PC-3 (cell line): ENCODE measurements around the gene DMRT3. TPM values are rescaled to one million over a fixed set of nuclear protein-coding genes. Genes with fewer than 3 reads are reported as not detected.

Source experiments
- ATAC-seq: fragments of 200-7000 bp; cut with Tn5 transposase; 2 replicates; pipeline ENCODE4 v1.9.1; 2020; ENCODE audit warnings: mild to moderate bottlenecking, moderate library complexity
- BruUV-seq: library from RNA; stranded (reverse); fragments of 400-500 nt; replicated peaks from 2 replicates; lab custom pipeline; 2021; lab: Mats Ljungman, UMichigan
- CTCF ChIA-PET: fragments of 300-600 bp; sonication (Branson Sonifier 250); formaldehyde crosslinking; loops from one replicate; lab custom pipeline; 2022; ENCODE audit warnings: antibody characterized with exemption; lab: Charles Lee
- POLR2A ChIA-PET: fragments of 300-600 bp; sonication (Branson Sonifier 250); formaldehyde crosslinking; loops from one replicate; lab custom pipeline; 2022; ENCODE audit warnings: antibody characterized with exemption; ENCODE audit not compliant: unreplicated experiment; lab: Charles Lee
- DNase-seq: peaks from one replicate; pipeline ENCODE4 v3.0.0-alpha.2; 2015
- H2AFZ ChIP-seq: fragments of 300-600 bp; sonication (generic); 2 replicates; pipeline ENCODE4 v1.6.0; 2016; ENCODE audit warnings: antibody characterized with exemption, low read length
- H3F3A ChIP-seq: fragments of 300-600 bp; sonication (generic); one replicate; pipeline ENCODE4 v1.6.0; 2017; ENCODE audit warnings: antibody characterized with exemption, low read length, control low read depth, mild to moderate bottlenecking; ENCODE audit not compliant: unreplicated experiment
- H3K27ac ChIP-seq: fragments of 300-600 bp; sonication (generic); 2 replicates; pipeline ENCODE4 v1.5.1; 2016; ENCODE audit warnings: mild to moderate bottlenecking, low read length
- H3K27me3 ChIP-seq: fragments of 300-600 bp; sonication (generic); 2 replicates; pipeline ENCODE4 v1.6.1; 2016; ENCODE audit warnings: low read length, mixed read lengths
- H3K36me3 ChIP-seq: fragments of 300-600 bp; sonication (generic); 2 replicates; pipeline ENCODE4 v1.6.1; 2016; ENCODE audit warnings: low read depth, mixed run types, low read length, mixed read lengths
- H3K4me1 ChIP-seq: fragments of 300-600 bp; sonication (generic); 2 replicates; pipeline ENCODE4 v1.5.1; 2016; ENCODE audit warnings: low read length; ENCODE audit not compliant: insufficient read depth
- H3K4me2 ChIP-seq: fragments of 300-600 bp; sonication (generic); 2 replicates; pipeline ENCODE4 v1.6.0; 2016; ENCODE audit warnings: low read length
- H3K4me3 ChIP-seq: fragments of 300-600 bp; sonication (generic); 2 replicates; pipeline ENCODE4 v1.5.1; 2016; ENCODE audit warnings: mild to moderate bottlenecking, low read length, mixed read lengths
- H3K79me2 ChIP-seq: fragments of 300-600 bp; sonication (generic); 2 replicates; pipeline ENCODE4 v1.6.1; 2017; ENCODE audit warnings: low read length, mixed read lengths
- H3K9ac ChIP-seq: fragments of 300-600 bp; sonication (generic); 2 replicates; pipeline ENCODE4 v1.6.0; 2016; ENCODE audit warnings: mild to moderate bottlenecking, low read length
- H3K9me2 ChIP-seq: fragments of 300-600 bp; sonication (generic); replicated peaks from 2 replicates; pipeline ENCODE4 v1.6.1; 2016; ENCODE audit warnings: mixed run types, low read length, mixed read lengths
- H3K9me3 ChIP-seq: fragments of 300-600 bp; sonication (generic); 2 replicates; pipeline ENCODE4 v1.6.1; 2016; ENCODE audit warnings: low read length, mixed read lengths
- H4K20me1 ChIP-seq: fragments of 300-600 bp; sonication (generic); 2 replicates; pipeline ENCODE4 v1.6.1; 2016; ENCODE audit warnings: low read length, mixed read lengths
- EZH2 ChIP-seq: fragments of 300-600 bp; sonication (generic); IDR thresholded peaks from one replicate; pipeline ENCODE4 v1.6.1; 2017; ENCODE audit warnings: antibody characterized with exemption, mild to moderate bottlenecking, low read length; ENCODE audit not compliant: unreplicated experiment
- EZH2phosphoT487 ChIP-seq: fragments of 300-600 bp; sonication (generic); IDR thresholded peaks from 2 replicates; pipeline ENCODE4 v1.6.1; 2018; ENCODE audit warnings: mild to moderate bottlenecking, antibody characterized with exemption, low read length, borderline replicate concordance
- intact Hi-C: fragments of 100-400 bp; cut with micrococcal nuclease; formaldehyde crosslinking; loops from 2 replicates; pipeline ENCODE4 v1.9.0; 2023
- total RNA-seq: library from RNA; depleted of rRNA; stranded (reverse); fragments of >200 nt; gene quantifications from 2 replicates; pipeline ENCODE4 v1.2.3, GENCODE V29; 2014
- TF ChIP-seq, protein P1 (sequence below): fragments of 300-600 bp; sonication (generic); conservative IDR thresholded peaks from 2 replicates; pipeline ENCODE4 v1.5.1; 2017; ENCODE audit warnings: antibody characterized with exemption, low read depth, mild to moderate bottlenecking, low read length

DMRT3 gene
- total RNA-seq, 1 experiment from 2014 or later, result not detected

DNA sequence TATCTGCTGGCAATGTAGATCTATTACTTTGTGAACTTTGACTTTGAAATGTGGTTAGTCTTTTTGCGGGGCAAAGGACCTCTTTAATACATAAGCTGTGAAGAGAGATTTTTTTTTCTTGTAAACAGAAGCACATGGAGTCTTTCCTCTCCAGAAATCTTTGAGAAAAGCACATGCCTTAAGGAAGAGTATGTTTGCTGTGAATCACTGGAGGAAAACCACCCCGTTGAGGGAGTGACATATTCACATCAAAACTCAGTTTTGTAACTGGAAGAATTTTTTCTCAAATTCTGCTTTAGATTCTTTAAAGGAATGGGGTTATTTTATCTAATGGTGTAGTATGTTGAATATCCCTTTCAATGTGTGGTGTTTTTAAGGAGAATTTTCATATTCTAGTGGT is 3.5 kb downstream of the DMRT3 start:
- H4K20me1 ChIP-seq, result no peaks in the 10 kb centered on the region
- H3K27me3 ChIP-seq, result peaks cover 65% of the 10 kb centered on the region
- no peak overlapping the region for H3K4me3 ChIP-seq
- no peak overlapping the region for H3K4me2 ChIP-seq
- no TSS peak for BruUV-seq
- no peaks in the 10 kb centered on the region for H3K79me2 ChIP-seq
- H2AFZ ChIP-seq, result no peak overlapping the region
- DNase-seq (no peak), ATAC-seq (no peak)
- H3K27ac ChIP-seq, result no peak overlapping the region
- no peak for TF ChIP-seq EZH2
- ChIA-PET CTCF (no interaction called here), POLR2A (no interaction called here)
- no peaks in the 10 kb centered on the region for H3K9me2 ChIP-seq
- intact Hi-C loops, result no loop called here
- H3F3A ChIP-seq, result no peaks in the 10 kb centered on the region
- H3K4me1 ChIP-seq, result no peaks in the 10 kb centered on the region
- no peak overlapping the region for H3K9ac ChIP-seq
- H3K36me3 ChIP-seq, result no peaks in the 10 kb centered on the region
- H3K9me3 ChIP-seq, result no peaks in the 10 kb centered on the region

DNA sequence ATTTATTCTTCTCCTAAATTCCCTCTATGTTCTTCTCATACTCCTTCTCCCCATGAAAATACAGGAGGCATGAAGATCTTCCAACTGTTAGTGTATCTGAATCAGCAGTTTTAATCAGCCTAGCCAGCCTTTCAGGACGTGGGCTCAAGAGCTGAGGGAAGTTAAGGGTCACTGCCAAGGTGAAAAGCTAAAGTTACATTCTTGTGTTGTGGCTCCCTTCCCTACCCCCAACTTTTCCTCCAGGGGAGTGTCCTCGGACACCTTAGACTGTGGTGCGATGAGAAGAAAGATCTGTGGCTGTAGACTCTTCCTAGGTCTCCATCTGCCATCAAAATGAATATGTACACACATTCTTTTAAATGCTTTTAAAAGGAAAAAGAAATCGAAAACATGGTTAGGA is 4.2 kb downstream of the DMRT3 start:
- CTCF ChIA-PET, result no interaction called here
- no TSS peak for BruUV-seq

DNA sequence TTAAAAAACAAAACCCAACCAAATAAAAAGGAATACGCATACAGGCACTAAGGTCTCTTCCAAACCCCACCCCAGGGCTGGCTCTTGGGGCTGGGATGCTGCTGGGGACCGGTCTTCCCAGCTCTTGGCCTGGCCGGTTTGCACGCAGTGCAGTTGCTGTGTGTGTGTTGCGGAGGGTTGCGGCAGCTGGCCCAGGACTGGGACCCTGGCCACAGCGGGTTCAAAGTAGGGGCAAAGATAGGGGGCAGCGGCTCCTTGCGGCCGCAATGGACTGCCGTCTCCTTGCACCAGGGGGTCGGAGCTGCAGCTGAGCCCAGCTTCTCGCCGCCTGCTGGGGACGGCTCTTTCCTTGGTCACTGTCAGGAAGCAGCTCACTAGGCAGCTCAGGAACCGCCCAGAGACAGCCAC is 5.0 kb downstream of the DMRT3 start:
- H3K27ac ChIP-seq, result no peak overlapping the region
- no peak overlapping the region for H2AFZ ChIP-seq
- no peak for TF ChIP-seq EZH2phosphoT487
- no TSS peak for BruUV-seq
- no peaks in the 10 kb centered on the region for H3K9me3 ChIP-seq
- peaks cover 62% of the 10 kb centered on the region for H3K27me3 ChIP-seq
- no peak overlapping the region for H3K4me3 ChIP-seq
- no peak overlapping the region for H3K4me2 ChIP-seq
- intact Hi-C loops, result no loop called here
- ATAC-seq, result no peak; the same call in 1 of the 2 replicates
- no peaks in the 10 kb centered on the region for H3K9me2 ChIP-seq
- no peaks in the 10 kb centered on the region for H3K36me3 ChIP-seq
- no peak for DNase-seq
- ChIA-PET CTCF (no interaction called here), POLR2A (no interaction called here)
- no peaks in the 10 kb centered on the region for H3K4me1 ChIP-seq
- H3F3A ChIP-seq, result no peaks in the 10 kb centered on the region
- H3K79me2 ChIP-seq, result no peaks in the 10 kb centered on the region
- H3K9ac ChIP-seq, result no peak overlapping the region
- no peaks in the 10 kb centered on the region for H4K20me1 ChIP-seq

More for the DNA sequence above, 4.2 kb downstream of the DMRT3 start:
- Histone ChIP-seq H3K9me2 (no peaks in the 10 kb centered on the region), H3K27me3 (peaks cover 63% of the 10 kb centered on the region), H3K79me2 (no peaks in the 10 kb centered on the region), H3K4me1 (no peaks in the 10 kb centered on the region), H4K20me1 (no peaks in the 10 kb centered on the region), H3K27ac (no peak overlapping the region), H3K36me3 (no peaks in the 10 kb centered on the region), H3K4me2 (no peak overlapping the region), H3K4me3 (no peak overlapping the region), H3K9me3 (no peaks in the 10 kb centered on the region), H3F3A (no peaks in the 10 kb centered on the region), H3K9ac (no peak overlapping the region), H2AFZ (no peak overlapping the region)
- intact Hi-C loops, result no loop called here
- TF ChIP-seq EZH2phosphoT487 (no peak), EZH2 (no peak)
- TF ChIP-seq, protein P1, sequence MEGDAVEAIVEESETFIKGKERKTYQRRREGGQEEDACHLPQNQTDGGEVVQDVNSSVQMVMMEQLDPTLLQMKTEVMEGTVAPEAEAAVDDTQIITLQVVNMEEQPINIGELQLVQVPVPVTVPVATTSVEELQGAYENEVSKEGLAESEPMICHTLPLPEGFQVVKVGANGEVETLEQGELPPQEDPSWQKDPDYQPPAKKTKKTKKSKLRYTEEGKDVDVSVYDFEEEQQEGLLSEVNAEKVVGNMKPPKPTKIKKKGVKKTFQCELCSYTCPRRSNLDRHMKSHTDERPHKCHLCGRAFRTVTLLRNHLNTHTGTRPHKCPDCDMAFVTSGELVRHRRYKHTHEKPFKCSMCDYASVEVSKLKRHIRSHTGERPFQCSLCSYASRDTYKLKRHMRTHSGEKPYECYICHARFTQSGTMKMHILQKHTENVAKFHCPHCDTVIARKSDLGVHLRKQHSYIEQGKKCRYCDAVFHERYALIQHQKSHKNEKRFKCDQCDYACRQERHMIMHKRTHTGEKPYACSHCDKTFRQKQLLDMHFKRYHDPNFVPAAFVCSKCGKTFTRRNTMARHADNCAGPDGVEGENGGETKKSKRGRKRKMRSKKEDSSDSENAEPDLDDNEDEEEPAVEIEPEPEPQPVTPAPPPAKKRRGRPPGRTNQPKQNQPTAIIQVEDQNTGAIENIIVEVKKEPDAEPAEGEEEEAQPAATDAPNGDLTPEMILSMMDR, result no peak
- POLR2A ChIA-PET, result no interaction called here
- ATAC-seq, result no peak
- no peak for DNase-seq
